CD1c-positive myeloid dendritic cell (primary cell): ENCODE measurements around the gene NINL.
A peak's percentile ranks its signal among the peaks of the same experiment; 100 is the strongest.
"Not testable (repeated sequence)": the region's sequence is repeated elsewhere in the genome, so short reads cannot be mapped to it uniquely, and the experiment has no call there.

Experiments used
- DNase-seq: peaks from one replicate; pipeline ENCODE4 v3.0.0-alpha.2; 2016; ENCODE audit errors: extremely low spot score

NINL gene

DNA sequence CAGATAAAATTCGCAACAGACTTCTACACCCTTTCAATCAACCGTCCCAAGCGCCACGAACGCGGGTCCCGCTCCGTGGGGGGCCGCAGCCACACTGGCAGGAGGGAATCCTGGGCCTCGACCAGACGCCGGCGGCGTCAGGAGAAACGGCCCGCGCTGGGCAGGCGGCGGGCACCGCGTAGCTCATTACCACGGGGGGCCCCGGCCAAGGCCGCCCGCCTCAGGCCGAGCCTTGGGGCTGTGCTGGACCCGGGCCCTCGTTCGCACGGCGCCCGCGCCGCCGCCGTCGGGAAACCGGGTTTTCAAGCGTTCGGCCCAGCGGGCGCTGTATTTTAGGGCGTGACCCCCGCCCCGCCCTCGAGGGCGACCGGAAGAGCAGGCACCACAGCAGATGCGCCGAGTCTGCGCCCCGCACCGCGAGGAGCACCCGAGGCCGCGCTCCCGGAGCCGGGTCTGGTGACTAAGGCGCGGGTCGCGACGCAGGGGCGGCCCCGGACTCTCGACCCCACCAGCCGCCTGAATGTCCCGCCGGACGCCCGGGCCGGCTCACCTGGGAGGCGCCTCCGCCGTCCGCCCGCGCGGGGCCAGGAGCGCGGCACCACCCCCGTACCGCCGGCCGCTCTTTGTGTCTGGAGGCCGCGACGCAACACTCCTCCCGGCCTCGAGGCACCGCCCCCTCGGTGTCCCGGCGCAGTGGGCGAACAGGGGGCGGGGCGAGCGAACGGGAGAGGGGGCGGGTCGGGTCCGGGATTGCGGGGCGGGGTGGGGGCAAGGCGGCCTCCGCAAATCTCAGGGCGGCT, at the start of gene NINL:
Gene NINL, minus strand, starts transcription at position 627 of the 800 bp plus-strand sequence. CDS start 58,944 bp downstream, outside the sequence.
- DNase-seq: peak; percentile 7

DNA sequence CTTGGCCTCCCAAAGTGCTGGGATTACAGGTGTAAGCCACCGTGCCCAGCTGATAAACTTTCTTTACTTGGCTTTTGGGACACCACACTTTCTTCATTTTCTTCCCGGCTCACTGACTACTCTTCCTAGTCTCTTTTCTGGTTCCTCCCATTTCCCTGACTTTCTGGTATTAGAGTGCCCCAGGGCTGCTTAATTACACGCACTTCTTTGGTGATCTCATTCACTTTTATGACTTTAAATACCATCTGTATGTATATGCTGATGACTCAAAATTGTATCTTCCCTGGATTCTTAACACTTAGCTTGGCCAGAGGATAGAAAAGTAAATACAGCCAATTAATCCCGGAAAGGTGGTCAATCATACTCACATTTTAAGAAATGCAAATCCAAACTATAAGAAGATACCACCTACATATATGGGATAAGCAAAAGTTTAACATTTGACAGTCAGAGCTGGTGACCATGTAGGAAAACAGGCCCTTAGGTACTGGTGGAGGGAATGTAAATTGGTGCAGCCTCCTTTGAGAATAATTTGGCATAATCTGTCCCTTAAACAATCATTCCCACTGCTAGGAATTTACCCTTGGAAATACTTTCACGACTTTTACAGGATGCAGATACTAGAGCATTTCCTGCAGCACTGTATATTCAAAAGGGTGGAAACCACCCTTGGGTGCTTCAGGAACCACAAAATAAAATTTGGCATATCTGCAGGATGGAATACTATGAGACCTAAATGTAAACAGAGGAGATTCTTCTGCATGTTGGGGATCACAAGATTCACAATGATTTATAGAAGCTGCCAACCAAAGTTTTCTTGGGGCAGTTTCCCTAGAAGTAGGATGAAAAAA, 47.8 kb upstream of the NINL start:
- DNase-seq: no peak

DNA sequence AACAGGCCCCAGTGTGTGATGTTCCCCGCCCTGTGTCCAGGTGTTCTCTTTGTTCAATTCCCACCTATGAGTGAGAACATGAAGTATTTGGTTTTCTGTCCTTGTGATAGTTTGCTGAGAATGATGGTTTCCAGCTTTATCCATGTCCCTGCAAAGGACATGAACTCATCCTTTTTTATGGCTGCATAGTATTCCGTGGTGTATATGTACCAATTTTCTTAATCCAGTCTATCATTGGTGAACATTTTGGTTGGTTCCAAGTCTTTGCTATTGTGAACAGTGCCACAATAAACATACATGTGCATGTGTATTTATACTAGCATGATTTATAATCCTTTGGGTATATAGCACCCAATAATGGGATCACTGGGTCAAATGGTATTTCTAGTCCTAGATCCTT, 45.3 kb upstream of the NINL start:
- not testable (repeated sequence) for DNase-seq

DNA sequence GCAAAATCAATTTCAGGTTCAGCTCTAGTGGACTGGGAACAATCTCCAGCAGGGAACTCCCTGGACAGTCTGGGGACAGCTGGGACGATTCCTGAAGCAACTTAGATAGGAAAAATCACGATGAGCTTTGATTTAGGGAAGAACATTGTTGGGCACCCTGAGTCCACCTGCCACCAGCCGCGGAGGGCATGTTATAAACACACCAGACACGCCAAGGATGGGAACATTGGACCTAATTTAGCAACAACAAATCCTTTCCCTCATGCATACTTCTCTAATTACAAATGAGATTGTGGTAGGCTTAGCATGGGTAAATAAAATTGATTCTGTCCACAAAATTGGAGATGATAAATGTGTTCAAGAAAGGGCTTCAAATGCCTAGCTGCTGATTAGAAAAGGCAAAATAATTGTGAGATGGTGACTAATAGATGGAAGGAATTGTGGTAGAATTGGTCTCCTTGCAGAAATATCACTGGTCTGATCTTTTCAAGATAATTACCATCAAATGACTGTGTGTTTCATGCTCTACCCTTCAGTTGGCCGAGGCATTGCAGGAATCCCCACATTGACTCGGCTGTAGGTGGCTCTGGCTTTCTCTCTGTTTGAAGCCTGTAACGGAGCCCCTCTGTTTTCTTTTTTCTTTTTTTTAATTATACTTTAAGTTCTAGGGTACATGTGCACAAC, 44.6 kb upstream of the NINL start:
- no peak for DNase-seq

DNA sequence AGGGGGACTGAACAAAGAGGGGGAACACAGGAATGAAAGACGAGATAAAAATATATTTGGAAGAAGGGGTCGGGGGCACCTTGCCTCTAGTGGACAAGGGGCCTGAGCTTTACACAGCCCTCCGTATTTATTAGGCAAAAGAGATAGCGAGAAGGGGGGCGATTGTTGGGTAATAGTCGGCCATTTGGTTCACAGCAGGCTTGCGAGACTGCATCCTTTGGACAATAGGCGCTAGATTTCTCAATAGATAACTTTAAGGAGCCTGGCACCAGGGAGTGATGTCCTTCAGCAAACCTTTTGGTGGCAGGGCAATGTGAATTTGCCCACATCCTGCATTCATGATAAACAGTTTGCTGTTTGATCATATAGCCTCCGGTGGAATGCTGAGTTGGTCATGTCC, 41.4 kb upstream of the NINL start:
- DNase-seq: no peak

GRCh38 chr20:25624500-25624939, 39.2 kb upstream of the NINL start:
- DNase-seq: no peak

- DNase-seq: peak; percentile 97
Measured at GRCh38 chr20:25623736-25624499, 38.6 kb upstream of the NINL start, which contains the start of gene NANP. Gene NANP (minus strand): TSS chr20:25624014. CDS start chr20:25623948, 66 bp downstream.

GRCh38 chr20:25623225-25623735, 37.9 kb upstream of the NINL start:
- DNase-seq: peak; percentile 38

GRCh38 chr20:25622450-25623224, 37.3 kb upstream of the NINL start:
- DNase-seq: no peak

- no peak for DNase-seq
Measured at GRCh38 chr20:25622049-25622448, 36.7 kb upstream of the NINL start.

GRCh38 chr20:25619514-25619913, 34.2 kb upstream of the NINL start:
- DNase-seq: no peak

DNA sequence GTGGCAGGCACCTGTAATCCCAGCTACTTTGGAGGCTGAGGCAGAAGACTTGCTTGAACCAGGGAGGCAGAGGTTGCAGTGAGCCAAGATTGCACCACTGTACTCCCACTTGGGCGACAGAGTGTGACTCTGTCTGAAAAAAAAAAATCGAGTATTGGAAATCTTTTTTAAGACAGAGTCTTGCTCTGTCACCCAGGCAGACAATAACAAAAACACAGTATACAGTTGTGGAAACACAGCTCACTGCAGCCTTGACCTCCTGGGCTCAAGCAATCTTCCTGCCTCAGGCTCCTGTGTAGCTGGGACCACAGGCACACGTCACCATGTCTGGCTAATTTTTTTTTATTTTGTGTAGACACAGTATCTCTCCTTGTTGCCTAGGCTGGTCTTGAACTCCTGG, 23.4 kb upstream of the NINL start:
- no peak for DNase-seq

DNA sequence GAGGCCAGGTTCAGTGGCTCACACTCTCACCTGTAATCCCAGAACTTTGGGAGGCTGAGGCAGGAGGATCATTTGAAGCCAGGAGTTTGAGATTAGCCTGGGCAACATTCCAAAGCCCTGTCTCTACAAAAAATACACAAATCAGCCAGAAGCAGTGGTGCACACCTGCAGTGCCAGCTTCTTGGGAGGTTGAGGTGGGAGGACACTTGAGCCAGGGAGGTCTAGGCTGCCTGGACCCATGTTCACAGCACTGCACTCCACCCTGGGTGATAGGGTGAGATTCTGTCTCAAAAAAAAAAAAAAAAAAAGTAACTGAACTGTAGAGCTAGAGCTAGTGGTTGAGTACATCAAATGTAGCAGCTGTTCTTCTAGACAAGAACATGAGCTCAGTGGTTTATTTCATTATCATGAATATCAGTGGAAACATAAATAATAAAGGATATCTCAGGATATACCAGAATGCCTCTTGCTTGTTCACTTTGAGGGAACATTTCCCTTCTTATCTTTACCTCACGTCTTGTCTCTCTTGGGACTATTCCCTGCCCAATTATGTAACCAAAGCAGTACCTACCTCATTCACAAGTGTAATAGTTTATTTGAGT, 20.9 kb upstream of the NINL start:
- DNase-seq: no peak

DNA sequence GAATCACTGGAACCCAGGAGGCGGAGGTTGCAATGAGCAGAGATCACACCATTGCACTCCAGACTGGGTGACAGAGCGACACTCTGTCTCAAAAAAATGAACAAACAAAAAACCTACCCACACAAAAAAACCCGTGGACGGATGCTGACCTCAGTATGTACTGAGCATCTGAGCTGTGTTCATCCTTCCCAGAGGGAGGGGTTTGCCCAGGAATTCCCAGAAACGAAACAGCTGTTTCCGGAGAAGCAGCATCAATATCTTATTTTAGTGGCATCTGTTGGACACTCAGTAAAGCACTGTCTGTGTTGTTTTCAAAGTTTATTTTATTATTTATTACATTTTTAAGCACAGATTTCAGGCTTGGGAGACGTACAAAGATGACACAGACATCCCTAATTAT, 19.8 kb upstream of the NINL start:
- no peak for DNase-seq

- DNase-seq: no peak
Measured at GRCh38 chr20:25604611-25605010, 19.3 kb upstream of the NINL start.

GRCh38 chr20:25602914-25603309, 17.6 kb upstream of the NINL start:
- DNase-seq: not testable (repeated sequence)

DNA sequence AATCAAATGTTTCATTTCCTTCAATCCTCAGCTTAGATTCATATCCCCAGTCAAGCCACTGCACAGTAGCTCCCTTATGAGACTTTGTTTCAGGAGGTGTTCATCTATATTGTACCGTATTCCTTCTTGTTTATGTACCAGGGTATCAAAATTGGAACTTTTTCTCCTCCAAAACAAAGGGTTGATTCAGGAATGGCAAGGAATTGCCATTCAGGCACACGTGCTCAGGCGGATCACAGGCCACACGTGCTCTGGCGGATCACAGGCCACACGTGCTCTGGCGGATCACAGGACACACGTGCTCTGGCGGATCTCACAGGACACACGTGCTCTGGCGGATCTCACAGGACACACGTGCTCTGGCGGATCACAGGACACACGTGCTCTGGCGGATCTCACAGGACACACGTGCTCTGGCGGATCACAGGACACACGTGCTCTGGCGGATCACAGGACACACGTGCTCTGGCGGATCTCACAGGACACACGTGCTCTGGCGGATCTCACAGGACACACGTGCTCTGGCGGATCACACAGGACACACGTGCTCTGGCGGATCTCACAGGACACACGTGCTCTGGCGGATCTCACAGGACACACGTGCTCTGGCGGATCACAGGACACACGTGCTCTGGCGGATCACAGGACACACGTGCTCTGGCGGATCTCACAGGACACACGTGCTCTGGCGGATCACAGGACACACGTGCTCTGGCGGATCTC, 17.0 kb upstream of the NINL start:
- DNase-seq: not testable (repeated sequence)

DNA sequence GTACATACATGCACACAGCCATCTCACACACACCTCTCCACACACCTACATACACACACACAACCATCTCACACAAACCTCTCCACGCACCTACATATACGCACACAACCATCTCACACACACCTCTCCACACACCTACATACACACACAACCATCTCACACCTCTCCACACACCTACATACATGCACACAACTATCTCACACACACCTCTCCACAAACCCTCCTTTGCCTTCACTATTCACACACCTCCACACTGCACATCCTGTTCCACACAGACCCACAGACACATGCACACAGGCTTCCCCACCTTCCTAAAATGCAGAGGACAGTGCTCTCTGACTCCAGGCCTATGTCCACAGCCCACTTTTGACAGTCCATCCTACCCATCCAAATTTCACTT, 16.3 kb upstream of the NINL start:
- DNase-seq: no peak

DNA sequence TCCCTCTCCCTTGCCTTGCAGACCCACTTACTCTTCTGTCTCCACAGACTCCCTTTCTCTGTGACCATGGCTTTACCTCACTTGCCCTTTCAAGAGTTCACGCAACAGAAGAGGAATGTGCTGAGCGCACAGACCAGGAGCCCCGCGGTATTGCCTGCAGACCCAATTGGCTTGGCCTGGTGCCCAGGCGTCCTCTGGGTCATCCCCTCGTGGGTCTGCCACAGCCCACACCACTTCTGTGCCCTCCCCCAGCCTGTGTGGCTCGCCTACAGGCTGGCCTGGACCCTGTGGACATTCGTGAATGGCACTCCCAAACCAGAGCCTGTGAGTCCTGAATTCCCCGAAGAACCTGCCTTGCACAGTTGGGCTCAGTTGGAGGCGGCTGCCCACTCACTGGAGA, 15.3 kb upstream of the NINL start:
- DNase-seq: no peak
